ENCODE data around the gene CCDC6.

Gene CCDC6

DNA sequence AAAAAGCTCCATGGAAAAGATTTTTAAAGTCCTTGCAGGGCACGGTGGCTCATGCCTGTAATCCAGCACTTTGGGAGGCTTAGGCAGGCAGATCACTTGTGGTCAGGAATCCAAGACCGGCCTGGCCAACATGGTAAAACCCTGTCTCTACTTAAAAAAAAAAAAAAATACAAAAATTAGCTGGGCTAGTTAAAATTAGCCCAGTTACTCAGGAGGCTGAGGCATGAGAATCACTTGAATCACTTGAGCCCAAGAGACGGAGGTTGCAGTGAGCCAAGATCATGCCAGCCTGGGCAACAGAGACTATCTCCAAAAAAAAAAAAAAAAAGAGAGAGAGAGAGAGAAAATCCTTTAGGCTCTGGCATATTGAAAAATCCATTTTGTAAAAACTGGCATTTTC is 61.9 kb downstream of the CCDC6 start:
- no peak for DNase-seq

- DNase-seq = no peak
Observed at GRCh38 chr10:59843748-59844147, 62.6 kb downstream of the CCDC6 start.

DNA sequence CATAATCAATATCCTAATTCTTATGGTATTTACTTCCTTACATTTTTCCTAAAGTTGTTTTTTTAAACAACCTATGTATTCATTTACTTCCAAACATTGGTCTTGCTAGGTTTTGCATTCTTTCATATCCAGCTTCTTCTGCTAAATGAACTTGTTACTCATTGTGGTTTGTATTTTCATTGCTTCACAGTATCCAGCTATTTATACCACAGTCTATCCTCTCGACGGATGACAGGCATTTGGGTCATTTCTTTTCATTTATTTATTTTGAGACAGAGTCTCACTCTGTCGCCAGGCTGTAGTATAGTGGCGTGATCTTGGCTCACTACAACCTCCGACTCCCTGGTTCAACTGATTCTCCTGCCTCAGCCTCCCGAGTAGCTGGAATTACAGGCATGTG is 66.8 kb downstream of the CCDC6 start:
- no peak for DNase-seq

GRCh38 chr10:59838085-59838789 is 68.1 kb downstream of the CCDC6 start:
- no peak for DNase-seq

DNA sequence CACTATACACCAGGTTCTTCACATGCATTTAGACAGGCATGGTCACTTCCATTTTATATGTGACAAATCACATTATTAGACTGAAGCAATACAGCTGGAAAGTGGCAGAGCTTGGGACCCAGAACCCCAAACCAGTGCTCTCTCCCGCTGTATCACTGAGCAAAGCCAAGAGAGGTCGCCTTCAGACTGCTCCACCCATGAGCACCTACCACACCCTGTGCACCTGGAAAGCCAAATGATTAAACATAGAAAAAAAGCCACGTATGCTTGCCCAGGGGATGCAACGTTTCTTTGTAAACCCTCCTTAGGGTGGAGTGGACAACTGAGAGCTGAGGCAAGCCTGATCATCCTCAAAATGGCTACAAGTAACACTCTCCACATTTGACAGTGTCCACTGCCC is 72.5 kb downstream of the CCDC6 start:
- DNase-seq = no peak

DNA sequence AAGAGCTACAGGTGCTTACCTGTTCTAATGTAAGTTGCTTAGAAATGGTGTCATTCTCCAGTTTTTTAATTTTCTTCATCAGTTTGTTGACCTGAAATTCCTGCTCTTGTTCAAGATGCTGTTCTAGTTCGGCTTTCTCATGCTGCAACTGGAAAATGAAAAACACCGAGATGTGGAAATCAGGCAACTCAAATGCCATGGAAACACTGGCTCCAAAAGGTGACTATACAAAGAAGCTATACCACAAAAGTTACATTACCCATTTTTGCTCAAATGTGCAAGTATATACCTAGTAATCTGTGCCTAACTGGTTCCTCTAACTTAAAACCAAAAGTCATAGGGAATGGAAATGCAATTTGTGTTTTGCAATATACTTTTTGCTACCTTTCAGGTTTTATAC is 73.8 kb downstream of the CCDC6 start:
- DNase-seq = no peak

DNA sequence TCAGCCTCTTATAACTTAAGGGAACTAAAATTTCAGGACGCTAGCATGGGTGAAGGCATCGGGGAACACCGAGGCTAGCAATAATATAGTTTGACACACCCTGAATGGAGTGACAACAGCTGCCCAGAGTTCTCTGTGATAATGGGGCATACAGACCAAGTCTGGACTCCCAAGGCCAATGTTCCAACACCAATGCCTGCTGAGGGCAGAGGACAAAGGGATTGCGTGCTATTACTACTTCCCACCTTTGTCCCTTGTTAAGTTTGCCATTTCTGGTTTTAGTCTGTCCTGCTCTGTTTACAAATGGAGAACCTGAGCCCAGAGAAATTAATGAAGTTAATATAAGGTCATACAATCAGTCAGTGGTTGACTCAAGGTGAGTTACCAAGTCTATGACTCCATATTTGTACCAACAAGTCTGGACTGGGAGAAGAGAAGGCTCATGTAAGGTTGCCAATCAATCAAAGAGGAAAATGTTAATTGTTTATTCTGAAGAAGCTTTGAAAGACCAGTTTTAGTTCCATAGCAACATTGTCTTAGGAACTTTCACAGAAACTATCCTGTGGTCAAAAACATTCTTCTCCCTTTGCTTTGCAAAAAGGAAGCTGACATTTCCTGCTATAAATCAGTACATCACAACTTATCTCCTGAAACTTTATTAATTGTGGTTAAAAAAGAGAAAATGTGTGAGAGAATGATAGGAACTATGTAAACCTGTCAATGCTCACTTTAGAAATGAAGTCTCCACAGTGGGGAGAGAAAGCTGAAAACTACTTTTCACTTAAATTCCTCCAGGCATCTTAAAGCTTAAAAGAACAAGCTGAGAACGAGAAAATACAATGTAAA is 74.5 kb downstream of the CCDC6 start:
- DNase-seq = peak; percentile 16

GRCh38 chr10:59830601-59831259 is 75.6 kb downstream of the CCDC6 start:
- peak; percentile 59 for DNase-seq

- no peak for DNase-seq
Observed at GRCh38 chr10:59829601-59830000, 76.8 kb downstream of the CCDC6 start.

GRCh38 chr10:59829024-59829423 is 77.3 kb downstream of the CCDC6 start:
- no peak for DNase-seq

DNA sequence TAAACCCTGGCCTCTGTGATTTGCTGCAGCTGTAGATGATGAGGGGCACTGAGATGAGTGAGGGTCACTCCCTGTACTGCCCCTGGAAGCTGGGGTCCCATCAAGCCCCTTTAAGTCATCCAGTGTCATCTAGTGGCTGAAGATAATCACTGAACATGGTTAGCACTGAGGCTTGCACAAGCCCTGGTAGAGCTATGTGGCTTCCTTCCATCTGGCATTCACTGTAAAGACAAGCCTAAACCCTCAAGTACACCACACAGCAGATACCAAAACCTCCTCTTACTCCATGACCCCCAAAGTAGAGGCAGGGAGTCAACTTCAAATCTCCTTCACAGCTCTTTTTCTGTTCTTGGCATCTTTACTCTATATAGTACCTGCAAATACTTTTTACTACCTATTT is 80.4 kb downstream of the CCDC6 start:
- no peak for DNase-seq

GRCh38 chr10:59823751-59824150 is 82.6 kb downstream of the CCDC6 start:
- DNase-seq = no peak

- DNase-seq = no peak
Observed at GRCh38 chr10:59823111-59823510, 83.2 kb downstream of the CCDC6 start.

GRCh38 chr10:59820471-59820870 is 85.9 kb downstream of the CCDC6 start:
- DNase-seq = no peak

DNA sequence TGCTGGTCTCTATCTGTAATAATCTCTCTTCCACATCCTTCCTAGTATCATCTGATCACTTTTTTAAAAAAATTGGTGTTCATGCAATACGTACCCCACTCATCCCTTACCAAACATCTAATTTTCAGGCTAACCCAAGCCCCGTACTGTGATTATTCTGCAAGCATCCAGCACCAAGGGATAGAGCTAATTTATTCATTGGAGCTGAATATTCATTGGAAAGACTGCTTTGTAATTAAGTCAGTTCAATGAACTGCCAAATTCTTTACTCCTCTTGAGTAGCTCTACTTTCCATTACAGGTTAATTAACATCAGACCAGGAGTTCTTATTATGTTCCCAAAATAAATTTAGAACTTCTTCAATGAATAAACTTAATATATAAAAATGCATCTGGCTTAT is 86.7 kb downstream of the CCDC6 start:
- DNase-seq = no peak

GRCh38 chr10:59819265-59819664 is 87.1 kb downstream of the CCDC6 start:
- no peak for DNase-seq

- peak; percentile 82 for DNase-seq
Observed at GRCh38 chr10:59817773-59818172, 88.6 kb downstream of the CCDC6 start.

- DNase-seq = no peak
Observed at GRCh38 chr10:59814878-59815277, 91.5 kb downstream of the CCDC6 start.

GRCh38 chr10:59812519-59813122 is 93.7 kb downstream of the CCDC6 start:
- DNase-seq = no peak

DNA sequence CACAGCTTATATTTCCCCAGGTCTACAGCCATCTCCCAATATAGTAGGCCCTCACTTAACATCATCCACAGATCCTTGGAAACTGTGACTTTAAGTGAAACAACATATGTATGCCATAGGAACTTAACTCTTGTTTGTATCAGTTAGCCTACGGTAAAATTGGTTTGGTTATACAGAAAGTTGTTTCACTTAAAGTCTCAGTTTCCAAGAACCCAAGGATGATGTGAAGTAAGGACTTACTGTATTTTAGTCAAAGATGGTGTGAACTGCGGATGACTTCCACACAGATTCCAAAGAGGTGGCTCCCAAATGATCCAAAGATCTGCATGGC is 96.7 kb downstream of the CCDC6 start:
- no peak for DNase-seq

GRCh38 chr10:59808896-59809643 is 97.3 kb downstream of the CCDC6 start:
- peak; percentile 82 for DNase-seq

All from hematopoietic multipotent progenitor cell treated with erythropoietin and hydrocortisone succinate and interleukin-3 and kit ligand, for 8 days (in vitro differentiated cells).